Uterus (tissue), 4 donors: ENCODE data around the gene RASSF4. TPM values are rescaled to one million over a fixed set of nuclear protein-coding genes. Genes with fewer than 3 reads are reported as not detected.
A peak's percentile ranks its signal among the peaks of the same experiment; 100 is the strongest.

ENCODE experiments used
- DNase-seq, 2 donors: peaks; one replicate each; pipeline ENCODE4 v3.0.0-alpha.2; 2019 to 2020
- H3K27ac ChIP-seq, 2 donors: fragments of 200-600 bp; sonication (generic); 1 replicate in 1 of 2; 2 replicates in 1 of 2; pipeline ENCODE4 v1.5.1; 2016 to 2018
- H3K27me3 ChIP-seq, 2 donors: fragments of 200-600 bp; sonication (generic); one replicate each; pipeline ENCODE4 v1.5.1; 2018 to 2019; ENCODE audit warnings: control low read depth in 1 of 2
- H3K36me3 ChIP-seq, 2 donors: fragments of 200-600 bp; sonication (generic); one replicate each; pipeline ENCODE4 v1.5.1; 2019; ENCODE audit warnings: control low read depth in 1 of 2
- H3K4me1 ChIP-seq, 2 donors: fragments of 200-600 bp; sonication (generic); one replicate each; pipeline ENCODE4 v1.5.1; 2018 to 2019; ENCODE audit warnings: control low read depth in 1 of 2
- H3K4me3 ChIP-seq, 2 donors: fragments of 200-600 bp; sonication (generic); 1 replicate in 1 of 2; 2 replicates in 1 of 2; pipeline ENCODE4 v1.5.1; 2018 to 2019; ENCODE audit warnings: mild to moderate bottlenecking in 1 of 2
- H3K9me3 ChIP-seq, 2 donors: fragments of 200-600 bp; sonication (generic); one replicate each; pipeline ENCODE4 v1.5.1; 2019; ENCODE audit warnings: control low read depth in 1 of 2
- POLR2A ChIP-seq, 2 donors: fragments of 450-650 bp; IDR thresholded peaks; one replicate each; pipeline ENCODE4 v1.6.1; 2016; ENCODE audit warnings: antibody characterized with exemption in 2 of 2, mild to moderate bottlenecking in 1 of 2, moderate library complexity in 1 of 2
- intact Hi-C: fragments of 100-400 bp; cut with DNase I; formaldehyde crosslinking; loops from one replicate; pipeline ENCODE4 v1.15.1; 2023; ENCODE audit warnings: low total_unique reads
- total RNA-seq, 4 donors: library from RNA; depleted of rRNA in 3 of 4; stranded (reverse); fragments of >200 nt in 3 of 4; gene quantifications; one replicate each; pipeline versions ENCODE4 v1.1.0 to v1.2.4, GENCODE V29; 2014 to 2023
- TF ChIP-seq, protein P1 (sequence below), 4 experiments: fragments of 200-600 bp in 2 of 4; fragments of 450-650 bp in 2 of 4; sonication (generic) in 2 of 4; IDR thresholded peaks; one replicate each; pipeline ENCODE4 v1.5.1; 2016 to 2019; ENCODE audit warnings: antibody characterized with exemption in 4 of 4, mild to moderate bottlenecking in 2 of 4, moderate library complexity in 1 of 4
- donor health status: DM: yes; HTN: yes; CAD: no.

The RASSF4 gene
- total RNA-seq, 4 donors from 2014 or later: 6.1 to 26.5 (median 8.2) TPM

DNA sequence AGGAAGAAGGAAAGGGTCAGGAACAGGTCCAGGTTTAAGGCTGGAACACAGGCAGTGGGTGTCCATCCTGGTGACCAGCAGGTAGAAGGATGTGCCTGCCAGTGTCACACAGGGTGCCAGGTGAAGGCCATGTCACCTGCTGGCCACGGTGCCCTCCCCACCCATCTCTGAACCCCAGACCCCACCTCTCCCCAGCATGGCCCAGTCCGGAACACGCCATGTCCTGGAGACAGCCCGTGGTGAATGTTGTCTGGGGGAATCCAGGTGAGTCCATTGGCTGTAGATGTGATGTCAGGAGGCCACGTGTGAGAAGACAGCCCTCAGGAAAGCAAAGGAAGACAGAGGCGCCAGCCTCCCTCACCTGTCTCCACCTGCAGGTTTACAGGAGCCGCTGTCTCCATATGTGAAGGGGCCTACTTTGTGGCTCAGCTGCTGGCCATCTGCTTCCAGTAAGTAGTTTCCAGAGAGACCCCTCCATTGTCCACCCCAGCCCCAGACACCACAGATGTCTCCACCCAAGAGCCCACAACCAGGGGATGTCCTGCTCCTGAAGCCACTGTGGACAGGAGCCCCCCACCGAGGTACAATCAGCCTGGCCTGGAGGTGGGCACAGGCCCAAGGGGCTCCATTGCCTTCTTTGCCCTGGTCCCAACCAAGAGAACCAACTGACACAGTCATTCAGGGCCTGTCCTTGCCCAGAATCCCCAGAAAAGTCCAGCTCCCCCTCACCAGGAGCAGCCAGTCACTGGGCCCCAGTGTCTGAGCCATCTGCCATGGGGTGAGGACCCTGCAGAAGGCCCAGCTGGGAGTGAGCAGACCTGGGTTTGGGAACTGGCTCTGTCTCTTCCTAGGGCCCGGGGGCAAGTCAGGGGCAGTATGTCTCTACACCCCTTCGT, 27.7 kb upstream of the RASSF4 start:
- no peak overlapping the region for H3K4me3 ChIP-seq
- H3K36me3 ChIP-seq: no peaks in the 10 kb centered on the region
- no peaks in the 10 kb centered on the region for H3K9me3 ChIP-seq
- no peaks in the 10 kb centered on the region for H3K27me3 ChIP-seq
- no peak for TF ChIP-seq POLR2A (IDR thresholded peaks at IDR 0.05)
- TF ChIP-seq, protein P1, sequence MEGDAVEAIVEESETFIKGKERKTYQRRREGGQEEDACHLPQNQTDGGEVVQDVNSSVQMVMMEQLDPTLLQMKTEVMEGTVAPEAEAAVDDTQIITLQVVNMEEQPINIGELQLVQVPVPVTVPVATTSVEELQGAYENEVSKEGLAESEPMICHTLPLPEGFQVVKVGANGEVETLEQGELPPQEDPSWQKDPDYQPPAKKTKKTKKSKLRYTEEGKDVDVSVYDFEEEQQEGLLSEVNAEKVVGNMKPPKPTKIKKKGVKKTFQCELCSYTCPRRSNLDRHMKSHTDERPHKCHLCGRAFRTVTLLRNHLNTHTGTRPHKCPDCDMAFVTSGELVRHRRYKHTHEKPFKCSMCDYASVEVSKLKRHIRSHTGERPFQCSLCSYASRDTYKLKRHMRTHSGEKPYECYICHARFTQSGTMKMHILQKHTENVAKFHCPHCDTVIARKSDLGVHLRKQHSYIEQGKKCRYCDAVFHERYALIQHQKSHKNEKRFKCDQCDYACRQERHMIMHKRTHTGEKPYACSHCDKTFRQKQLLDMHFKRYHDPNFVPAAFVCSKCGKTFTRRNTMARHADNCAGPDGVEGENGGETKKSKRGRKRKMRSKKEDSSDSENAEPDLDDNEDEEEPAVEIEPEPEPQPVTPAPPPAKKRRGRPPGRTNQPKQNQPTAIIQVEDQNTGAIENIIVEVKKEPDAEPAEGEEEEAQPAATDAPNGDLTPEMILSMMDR (IDR thresholded peaks at IDR 0.05): no peak
- no peak overlapping the region for H3K27ac ChIP-seq
- DNase-seq: no peak
- intact Hi-C loops: no loop called here
- H3K4me1 ChIP-seq: peaks cover 0 to 5% of the 10 kb centered on the region in 2 donors

DNA sequence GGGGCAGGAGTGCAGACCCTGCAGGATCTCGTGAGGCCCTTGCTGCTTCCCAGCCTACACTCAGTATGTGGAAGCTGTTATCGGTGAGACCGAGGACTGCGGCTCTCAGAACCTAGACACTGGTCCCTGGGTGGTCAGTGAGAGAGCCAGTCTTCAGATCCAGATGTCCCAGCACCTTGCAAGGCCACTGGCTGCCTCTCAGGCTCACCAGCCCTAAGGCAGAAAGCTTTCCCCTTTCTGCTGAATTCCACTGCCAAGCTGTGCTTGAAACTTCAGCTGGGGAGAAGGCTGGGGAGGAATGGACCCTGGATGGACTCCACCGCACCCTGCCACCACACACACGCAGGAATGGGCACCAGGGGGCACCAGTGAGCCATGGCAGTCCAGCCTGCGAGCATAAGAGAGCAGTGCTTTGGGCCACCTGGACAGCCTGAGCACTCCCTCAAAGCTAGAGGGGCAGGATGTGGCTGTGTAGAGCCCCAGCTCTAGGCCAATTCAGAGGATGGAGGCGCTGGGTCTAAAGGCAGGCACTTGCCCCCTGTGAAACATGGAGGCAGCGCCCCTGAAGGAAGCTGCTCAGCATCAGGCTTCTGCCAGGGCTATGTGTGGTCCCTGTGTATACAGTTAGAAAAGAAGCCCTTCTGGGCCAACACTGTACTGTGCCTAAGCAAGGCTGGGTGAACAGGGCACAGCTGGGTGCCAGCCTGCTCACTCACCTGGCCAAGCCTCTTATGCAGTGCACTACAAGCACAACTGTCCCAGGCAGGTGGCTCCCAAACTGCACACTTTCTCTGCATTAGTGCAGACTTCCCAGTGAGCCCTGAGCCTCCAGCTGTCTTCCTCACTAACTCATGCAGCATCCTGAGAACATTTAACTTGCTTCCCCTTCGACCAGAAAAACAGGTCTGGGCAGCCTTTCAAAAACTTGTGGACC, 26.8 kb upstream of the RASSF4 start:
- Histone ChIP-seq H3K4me3 (no peak overlapping the region), H3K27ac (no peak overlapping the region), H3K27me3 (no peaks in the 10 kb centered on the region), H3K9me3 (no peaks in the 10 kb centered on the region), H3K36me3 (no peaks in the 10 kb centered on the region), H3K4me1 (peaks cover 0 to 5% of the 10 kb centered on the region in 2 donors)
- TF ChIP-seq, protein P1 (IDR thresholded peaks at IDR 0.05): peak; percentile 89 to 94 (median 92)
- peak in 1 of 2 donors; percentile 29 for TF ChIP-seq POLR2A (IDR thresholded peaks at IDR 0.05)
- DNase-seq: peak; percentile 86 to 88
- intact Hi-C loops: no loop called here

DNA sequence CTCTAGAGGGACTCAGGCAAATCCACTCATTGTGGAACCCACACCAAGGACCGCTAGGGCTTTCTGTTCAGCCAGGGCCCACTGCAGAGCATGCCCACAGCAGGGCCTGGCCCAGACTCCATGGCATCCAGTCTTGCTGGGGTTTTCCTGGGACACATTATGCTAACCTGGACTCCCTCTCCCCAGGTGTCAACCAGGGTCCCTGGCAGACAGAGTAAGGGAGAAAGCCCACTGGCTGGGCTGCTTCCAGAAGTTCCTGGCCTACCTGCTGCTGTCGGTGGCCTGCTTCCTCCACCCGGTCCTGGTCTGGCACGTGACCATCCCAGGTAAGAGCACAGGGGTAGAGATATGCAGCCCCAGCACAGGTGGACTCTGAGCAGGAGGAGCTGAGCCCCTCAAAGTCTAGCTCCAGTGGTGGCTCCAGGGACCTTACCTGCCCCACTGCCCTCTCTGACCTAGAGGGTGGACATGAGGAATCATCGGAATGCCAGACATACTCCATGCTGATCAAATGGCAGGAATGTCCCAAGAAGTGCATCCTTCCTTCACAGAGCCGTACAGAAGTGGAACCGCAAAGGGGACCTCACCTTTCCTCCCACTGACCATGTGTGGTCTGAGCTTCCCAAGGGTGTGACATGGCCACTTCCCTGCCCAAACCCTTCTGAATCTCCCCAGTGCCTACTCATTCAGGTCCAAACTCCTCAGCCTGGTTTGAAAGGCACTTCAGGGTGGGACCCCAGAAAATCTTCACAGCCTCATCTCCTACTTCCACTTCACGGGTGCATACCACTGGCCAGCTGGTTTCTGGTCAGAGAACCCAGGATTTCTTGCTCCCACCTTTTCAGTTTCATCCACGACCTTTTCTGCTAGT, 25.9 kb upstream of the RASSF4 start:
- no peaks in the 10 kb centered on the region for H3K27me3 ChIP-seq
- no peaks in the 10 kb centered on the region for H3K36me3 ChIP-seq
- H3K9me3 ChIP-seq: no peaks in the 10 kb centered on the region
- no peak for TF ChIP-seq POLR2A (IDR thresholded peaks at IDR 0.05)
- TF ChIP-seq, protein P1 (IDR thresholded peaks at IDR 0.05): no peak
- no peak overlapping the region for H3K27ac ChIP-seq
- intact Hi-C loops: no loop called here
- peaks cover 0 to 5% of the 10 kb centered on the region in 2 donors for H3K4me1 ChIP-seq
- no peak overlapping the region for H3K4me3 ChIP-seq
- no peak for DNase-seq

DNA sequence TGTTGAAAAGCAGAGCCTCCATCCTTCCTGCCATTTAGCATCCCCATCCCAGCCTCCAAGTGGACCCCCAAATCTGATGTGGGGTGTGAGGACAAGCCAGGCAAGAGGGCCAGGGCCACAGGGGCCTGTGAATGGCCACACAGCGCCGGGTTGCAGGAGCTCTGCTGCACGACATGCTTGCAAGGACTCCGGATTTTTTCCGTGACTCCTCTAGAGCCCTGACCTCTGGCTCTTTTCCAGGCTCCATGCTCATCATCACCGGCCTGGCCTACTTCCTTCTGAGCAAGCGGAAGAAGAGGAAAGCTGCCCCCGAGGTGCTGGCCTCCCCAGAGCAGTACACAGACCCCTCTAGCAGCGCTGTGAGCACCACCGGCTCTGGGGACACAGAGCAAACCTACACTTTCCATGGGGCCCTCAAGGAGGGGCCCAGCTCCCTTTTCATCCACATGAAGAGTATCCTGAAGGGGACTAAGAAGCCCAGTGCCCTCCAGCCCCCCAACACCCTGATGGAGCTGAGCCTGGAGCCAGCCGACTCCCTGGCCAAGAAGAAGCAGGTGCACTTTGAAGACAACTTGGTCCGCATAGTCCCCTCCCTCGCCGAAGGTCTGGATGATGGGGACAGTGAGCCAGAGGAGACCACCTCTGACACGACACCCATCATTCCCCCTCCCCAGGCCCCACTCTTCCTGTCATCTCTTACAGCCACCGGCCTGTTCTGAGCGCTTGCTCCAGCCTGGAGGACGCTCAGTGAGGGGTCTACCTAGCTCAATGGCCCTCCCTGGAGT, 25.0 kb upstream of the RASSF4 start:
- no peak overlapping the region for H3K27ac ChIP-seq
- DNase-seq: no peak
- H3K9me3 ChIP-seq: no peaks in the 10 kb centered on the region
- H3K4me1 ChIP-seq: peaks cover 0 to 5% of the 10 kb centered on the region in 2 donors
- no peaks in the 10 kb centered on the region for H3K27me3 ChIP-seq
- no peak for TF ChIP-seq POLR2A (IDR thresholded peaks at IDR 0.05)
- TF ChIP-seq, protein P1 (IDR thresholded peaks at IDR 0.05): no peak
- H3K36me3 ChIP-seq: no peaks in the 10 kb centered on the region
- intact Hi-C loops: no loop called here
- H3K4me3 ChIP-seq: no peak overlapping the region
